HL-60 (cell line): ENCODE data around the gene TCF3.

ENCODE experiments used
- DNase-seq, 2 experiments: peaks; one replicate each; pipeline ENCODE4 v3.0.0-alpha.2; 2010 to 2020; ENCODE audit warnings: low read depth in 1 of 2, low spot score in 1 of 2
- H3K27ac ChIP-seq: fragments of 250-450 bp; sonication (Bioruptor Pico); replicated peaks from 2 replicates; pipeline ENCODE4 v1.5.1; 2020; ENCODE audit warnings: mild to moderate bottlenecking, moderate library complexity
- H3K27me3 ChIP-seq: fragments of 250-450 bp; sonication (Bioruptor Pico); 2 replicates; pipeline ENCODE4 v1.5.1; 2021; ENCODE audit warnings: mild to moderate bottlenecking, moderate library complexity; ENCODE audit not compliant: insufficient read depth, poor library complexity, severe bottlenecking
- H3K4me3 ChIP-seq: replicated peaks from 2 replicates; pipeline ENCODE4 v1.5.1; 2011; ENCODE audit warnings: mild to moderate bottlenecking, control low read depth, low read length; ENCODE audit not compliant: insufficient read depth
- CTCF ChIP-seq: IDR thresholded peaks from one replicate; pipeline ENCODE4 v1.5.1; 2011; ENCODE audit warnings: low read length, control low read depth, inconsistent platforms; ENCODE audit not compliant: insufficient read depth
- GABPA ChIP-seq: IDR thresholded peaks from 2 replicates; pipeline ENCODE4 v1.6.1; 2012; ENCODE audit warnings: low read depth
- POLR2AphosphoS5 ChIP-seq: IDR thresholded peaks from 2 replicates; pipeline ENCODE4 v1.6.1; 2012; ENCODE audit warnings: low read depth
- REST ChIP-seq: IDR thresholded peaks from 2 replicates; pipeline ENCODE4 v1.6.1; 2012; ENCODE audit warnings: low read depth; ENCODE audit not compliant: insufficient replicate concordance
- SPI1 ChIP-seq: IDR thresholded peaks from 2 replicates; pipeline ENCODE4 v1.6.1; 2012; ENCODE audit warnings: low read depth, mild to moderate bottlenecking, borderline replicate concordance

Gene TCF3

GRCh38 chr19:1631557-1632100 is 20.8 kb downstream of the TCF3 start:
- Histone ChIP-seq H3K27ac (no peak overlapping the region), H3K27me3 (no peaks in the 10 kb centered on the region), H3K4me3 (no peak overlapping the region)
- TF ChIP-seq CTCF (no peak), GABPA (no peak), REST (no peak), POLR2AphosphoS5 (no peak), SPI1 (no peak)
- DNase-seq = no peak

GRCh38 chr19:1630811-1631210 is 21.6 kb downstream of the TCF3 start:
- Histone ChIP-seq H3K27me3 (no peaks in the 10 kb centered on the region), H3K27ac (no peak overlapping the region), H3K4me3 (no peak overlapping the region)
- TF ChIP-seq GABPA = no peak
- TF ChIP-seq CTCF = no peak
- no peak for TF ChIP-seq REST
- no peak for TF ChIP-seq POLR2AphosphoS5
- TF ChIP-seq SPI1 = no peak
- DNase-seq = no peak

- TF ChIP-seq SPI1 (no peak), REST (no peak), GABPA (no peak)
- Histone ChIP-seq H3K27ac (no peak overlapping the region), H3K27me3 (no peaks in the 10 kb centered on the region), H3K4me3 (no peak overlapping the region)
- no peak for DNase-seq
Measured at GRCh38 chr19:1630012-1630411, 22.4 kb downstream of the TCF3 start.
